GM12878 (cell line): ENCODE results near the gene TRAF3. TPM values are rescaled to one million over a fixed set of nuclear protein-coding genes. Genes with fewer than 3 reads are reported as not detected.

Experiments
- ESRRA ChIP-seq: IDR thresholded peaks from 2 replicates; pipeline ENCODE4 v1.6.1; 2012; ENCODE audit warnings: mild to moderate bottlenecking, low read length, improper control_type of control experiment
- MXI1 ChIP-seq: fragments of 150-350 bp; IDR thresholded peaks from 2 replicates; pipeline ENCODE4 v1.6.1; 2011; ENCODE audit warnings: low read depth, mild to moderate bottlenecking, inconsistent platforms, low read length, improper control_type of control experiment
- SUZ12 ChIP-seq: fragments of 200-600 bp; sonication (generic); IDR thresholded peaks from one replicate; pipeline ENCODE4 v1.6.1; 2018; ENCODE audit warnings: antibody characterized with exemption, mild to moderate bottlenecking; ENCODE audit not compliant: unreplicated experiment
- WRNIP1 ChIP-seq: IDR thresholded peaks from 2 replicates; pipeline ENCODE4 v1.6.1; 2011; ENCODE audit warnings: low read depth, low read length, improper control_type of control experiment, borderline replicate concordance
- polyA plus RNA-seq, 11 experiments: library from polyadenylated mRNA; depleted of rRNA in 4 of 11; unstranded in 6 of 11; stranded (reverse) in 5 of 11; fragments of >200 nt; fragmentation: Nextera tagmentation in 4 of 11; fragmentation: Illumina TruSeq in 1 of 11; extraction: Ambion mirVana in 4 of 11; extraction: Trizol in 1 of 11; gene quantifications; 1 replicate in 1 of 11; 2 replicates in 10 of 11; pipeline versions ENCODE4 v1.2.1 to v1.2.3, GENCODE V29; 2011 to 2016; ENCODE audit warnings: inconsistent platforms in 2 of 11, missing spikeins in 2 of 11, low read depth in 1 of 11
- total RNA-seq, 4 experiments: library from RNA; depleted of rRNA in 3 of 4; stranded (reverse); fragments of >200 nt in 3 of 4; fragmentation: Illumina TruSeq in 1 of 4; extraction: Trizol in 1 of 4; gene quantifications; 2 replicates each; pipeline versions ENCODE4 v1.2.1 to v1.2.3, GENCODE V29; 2013 to 2021
- TF ChIP-seq, protein P1 (sequence below): IDR thresholded peaks from 2 replicates; pipeline ENCODE4 v1.6.1; 2012; ENCODE audit warnings: mild to moderate bottlenecking, low read depth, low read length
- TF ChIP-seq, protein P2 (sequence below): fragments of 450-650 bp; IDR thresholded peaks from 2 replicates; pipeline ENCODE4 v1.6.1; 2017; ENCODE audit warnings: mild to moderate bottlenecking, moderate library complexity
- TF ChIP-seq, protein P3 (sequence below): fragments of 450-650 bp; IDR thresholded peaks from 2 replicates; pipeline ENCODE4 v1.6.1; 2017; ENCODE audit warnings: mild to moderate bottlenecking, low read depth, inconsistent platforms; ENCODE audit not compliant: poor library complexity, severe bottlenecking

TRAF3 gene
- total and polyA plus RNA-seq, 10 of the 15 experiments (the other 5 are each of a cell fraction or from before 2014, with no cell fraction given) = 3.0 to 70.1 (median 36.5) TPM

DNA sequence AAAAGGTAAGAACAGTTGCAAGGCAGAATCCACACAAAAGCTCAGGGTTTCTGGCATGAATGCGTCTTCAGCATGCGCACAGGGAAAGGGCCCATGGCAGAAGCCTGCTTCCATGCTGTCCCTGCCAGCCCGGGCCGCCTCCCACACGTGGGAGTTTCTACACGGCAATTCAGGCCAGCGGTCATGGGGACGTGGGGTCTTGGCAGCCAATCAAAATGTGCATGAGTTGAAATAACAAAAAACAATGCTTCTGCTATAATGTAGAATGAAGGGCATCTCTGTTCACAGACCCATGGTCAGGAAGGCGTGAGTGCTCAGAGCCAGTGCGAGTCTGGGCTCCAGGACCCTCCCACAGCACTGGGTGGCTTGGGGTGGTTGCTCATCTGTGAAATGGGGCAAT is 173.8 kb downstream of the TRAF3 start (continued):
- TF ChIP-seq, protein P1, sequence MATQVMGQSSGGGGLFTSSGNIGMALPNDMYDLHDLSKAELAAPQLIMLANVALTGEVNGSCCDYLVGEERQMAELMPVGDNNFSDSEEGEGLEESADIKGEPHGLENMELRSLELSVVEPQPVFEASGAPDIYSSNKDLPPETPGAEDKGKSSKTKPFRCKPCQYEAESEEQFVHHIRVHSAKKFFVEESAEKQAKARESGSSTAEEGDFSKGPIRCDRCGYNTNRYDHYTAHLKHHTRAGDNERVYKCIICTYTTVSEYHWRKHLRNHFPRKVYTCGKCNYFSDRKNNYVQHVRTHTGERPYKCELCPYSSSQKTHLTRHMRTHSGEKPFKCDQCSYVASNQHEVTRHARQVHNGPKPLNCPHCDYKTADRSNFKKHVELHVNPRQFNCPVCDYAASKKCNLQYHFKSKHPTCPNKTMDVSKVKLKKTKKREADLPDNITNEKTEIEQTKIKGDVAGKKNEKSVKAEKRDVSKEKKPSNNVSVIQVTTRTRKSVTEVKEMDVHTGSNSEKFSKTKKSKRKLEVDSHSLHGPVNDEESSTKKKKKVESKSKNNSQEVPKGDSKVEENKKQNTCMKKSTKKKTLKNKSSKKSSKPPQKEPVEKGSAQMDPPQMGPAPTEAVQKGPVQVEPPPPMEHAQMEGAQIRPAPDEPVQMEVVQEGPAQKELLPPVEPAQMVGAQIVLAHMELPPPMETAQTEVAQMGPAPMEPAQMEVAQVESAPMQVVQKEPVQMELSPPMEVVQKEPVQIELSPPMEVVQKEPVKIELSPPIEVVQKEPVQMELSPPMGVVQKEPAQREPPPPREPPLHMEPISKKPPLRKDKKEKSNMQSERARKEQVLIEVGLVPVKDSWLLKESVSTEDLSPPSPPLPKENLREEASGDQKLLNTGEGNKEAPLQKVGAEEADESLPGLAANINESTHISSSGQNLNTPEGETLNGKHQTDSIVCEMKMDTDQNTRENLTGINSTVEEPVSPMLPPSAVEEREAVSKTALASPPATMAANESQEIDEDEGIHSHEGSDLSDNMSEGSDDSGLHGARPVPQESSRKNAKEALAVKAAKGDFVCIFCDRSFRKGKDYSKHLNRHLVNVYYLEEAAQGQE = no peak
- TF ChIP-seq, protein P2, sequence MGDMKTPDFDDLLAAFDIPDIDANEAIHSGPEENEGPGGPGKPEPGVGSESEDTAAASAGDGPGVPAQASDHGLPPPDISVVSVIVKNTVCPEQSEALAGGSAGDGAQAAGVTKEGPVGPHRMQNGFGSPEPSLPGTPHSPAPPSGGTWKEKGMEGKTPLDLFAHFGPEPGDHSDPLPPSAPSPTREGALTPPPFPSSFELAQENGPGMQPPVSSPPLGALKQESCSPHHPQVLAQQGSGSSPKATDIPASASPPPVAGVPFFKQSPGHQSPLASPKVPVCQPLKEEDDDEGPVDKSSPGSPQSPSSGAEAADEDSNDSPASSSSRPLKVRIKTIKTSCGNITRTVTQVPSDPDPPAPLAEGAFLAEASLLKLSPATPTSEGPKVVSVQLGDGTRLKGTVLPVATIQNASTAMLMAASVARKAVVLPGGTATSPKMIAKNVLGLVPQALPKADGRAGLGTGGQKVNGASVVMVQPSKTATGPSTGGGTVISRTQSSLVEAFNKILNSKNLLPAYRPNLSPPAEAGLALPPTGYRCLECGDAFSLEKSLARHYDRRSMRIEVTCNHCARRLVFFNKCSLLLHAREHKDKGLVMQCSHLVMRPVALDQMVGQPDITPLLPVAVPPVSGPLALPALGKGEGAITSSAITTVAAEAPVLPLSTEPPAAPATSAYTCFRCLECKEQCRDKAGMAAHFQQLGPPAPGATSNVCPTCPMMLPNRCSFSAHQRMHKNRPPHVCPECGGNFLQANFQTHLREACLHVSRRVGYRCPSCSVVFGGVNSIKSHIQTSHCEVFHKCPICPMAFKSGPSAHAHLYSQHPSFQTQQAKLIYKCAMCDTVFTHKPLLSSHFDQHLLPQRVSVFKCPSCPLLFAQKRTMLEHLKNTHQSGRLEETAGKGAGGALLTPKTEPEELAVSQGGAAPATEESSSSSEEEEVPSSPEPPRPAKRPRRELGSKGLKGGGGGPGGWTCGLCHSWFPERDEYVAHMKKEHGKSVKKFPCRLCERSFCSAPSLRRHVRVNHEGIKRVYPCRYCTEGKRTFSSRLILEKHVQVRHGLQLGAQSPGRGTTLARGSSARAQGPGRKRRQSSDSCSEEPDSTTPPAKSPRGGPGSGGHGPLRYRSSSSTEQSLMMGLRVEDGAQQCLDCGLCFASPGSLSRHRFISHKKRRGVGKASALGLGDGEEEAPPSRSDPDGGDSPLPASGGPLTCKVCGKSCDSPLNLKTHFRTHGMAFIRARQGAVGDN = no peak
- no peak for TF ChIP-seq SUZ12
- no peak for TF ChIP-seq ESRRA
- TF ChIP-seq MXI1 = no peak
- TF ChIP-seq WRNIP1 = no peak
- TF ChIP-seq, protein P3, sequence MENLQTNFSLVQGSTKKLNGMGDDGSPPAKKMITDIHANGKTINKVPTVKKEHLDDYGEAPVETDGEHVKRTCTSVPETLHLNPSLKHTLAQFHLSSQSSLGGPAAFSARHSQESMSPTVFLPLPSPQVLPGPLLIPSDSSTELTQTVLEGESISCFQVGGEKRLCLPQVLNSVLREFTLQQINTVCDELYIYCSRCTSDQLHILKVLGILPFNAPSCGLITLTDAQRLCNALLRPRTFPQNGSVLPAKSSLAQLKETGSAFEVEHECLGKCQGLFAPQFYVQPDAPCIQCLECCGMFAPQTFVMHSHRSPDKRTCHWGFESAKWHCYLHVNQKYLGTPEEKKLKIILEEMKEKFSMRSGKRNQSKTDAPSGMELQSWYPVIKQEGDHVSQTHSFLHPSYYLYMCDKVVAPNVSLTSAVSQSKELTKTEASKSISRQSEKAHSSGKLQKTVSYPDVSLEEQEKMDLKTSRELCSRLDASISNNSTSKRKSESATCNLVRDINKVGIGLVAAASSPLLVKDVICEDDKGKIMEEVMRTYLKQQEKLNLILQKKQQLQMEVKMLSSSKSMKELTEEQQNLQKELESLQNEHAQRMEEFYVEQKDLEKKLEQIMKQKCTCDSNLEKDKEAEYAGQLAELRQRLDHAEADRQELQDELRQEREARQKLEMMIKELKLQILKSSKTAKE = no peak
